Liver (tissue), 9 donors: ENCODE data around the gene PUS3. TPM values are rescaled to one million over a fixed set of nuclear protein-coding genes. Genes with fewer than 3 reads are reported as not detected.
A peak's percentile ranks its signal among the peaks of the same experiment; 100 is the strongest.

ENCODE experiments used
- DNase-seq: peaks from one replicate; pipeline ENCODE4 v3.0.0-alpha.2; 2017; ENCODE audit warnings: low spot score
- H3K27ac ChIP-seq, 2 donors: one replicate each; pipeline ENCODE4 v1.7.0; 2013; ENCODE audit warnings: inconsistent platforms in 2 of 2, low read length in 2 of 2, control low read depth in 1 of 2, low read depth in 1 of 2, mild to moderate bottlenecking in 1 of 2
- H3K27me3 ChIP-seq, 4 donors: one replicate each; pipeline versions ENCODE4 v1.6.1 to v1.7.0; 2013; ENCODE audit warnings: low read length in 3 of 4, inconsistent platforms in 1 of 4, mild to moderate bottlenecking in 1 of 4, moderate library complexity in 1 of 4; ENCODE audit not compliant: control insufficient read depth in 4 of 4, insufficient read depth in 4 of 4
- H3K36me3 ChIP-seq, 4 donors: one replicate each; pipeline versions ENCODE4 v1.6.1 to v1.7.0; 2013; ENCODE audit warnings: low read length in 3 of 4, mild to moderate bottlenecking in 3 of 4, low read depth in 1 of 4, moderate library complexity in 1 of 4; ENCODE audit not compliant: control insufficient read depth in 4 of 4, insufficient read depth in 3 of 4
- H3K4me1 ChIP-seq, 4 donors: one replicate each; pipeline versions ENCODE4 v1.6.1 to v1.7.0; 2013; ENCODE audit warnings: low read length in 3 of 4, mild to moderate bottlenecking in 3 of 4, moderate library complexity in 1 of 4; ENCODE audit not compliant: control insufficient read depth in 4 of 4, insufficient read depth in 4 of 4
- H3K4me3 ChIP-seq, 3 donors: one replicate each; pipeline versions ENCODE4 v1.6.1 to v1.7.0; 2013; ENCODE audit warnings: low read length in 3 of 3, control low read depth in 1 of 3, low read depth in 1 of 3, mild to moderate bottlenecking in 1 of 3
- H3K9ac ChIP-seq, 2 donors: one replicate each; pipeline ENCODE4 v1.7.0; 2013; ENCODE audit warnings: low read length in 2 of 2, mild to moderate bottlenecking in 2 of 2, moderate library complexity in 2 of 2, control low read depth in 1 of 2, low read depth in 1 of 2
- H3K9me3 ChIP-seq, 4 donors: one replicate each; pipeline versions ENCODE4 v1.6.1 to v1.7.0; 2013; ENCODE audit warnings: low read length in 3 of 4; ENCODE audit not compliant: control insufficient read depth in 4 of 4
- EGR1 ChIP-seq, 2 donors: IDR thresholded peaks; 2 replicates each; pipeline ENCODE4 v1.6.1; 2016 to 2018; ENCODE audit warnings: antibody characterized with exemption in 2 of 2, low read depth in 2 of 2
- FOXA1 ChIP-seq: IDR thresholded peaks from 2 replicates; pipeline ENCODE4 v1.6.1; 2016; ENCODE audit warnings: antibody characterized with exemption
- GABPA ChIP-seq, 2 donors: IDR thresholded peaks in 1 of 2; conservative IDR thresholded peaks in 1 of 2; 2 replicates each; pipeline ENCODE4 v1.6.1; 2016; ENCODE audit warnings: antibody characterized with exemption in 2 of 2, mild to moderate bottlenecking in 1 of 2, moderate library complexity in 1 of 2
- HNF4A ChIP-seq, 2 donors: conservative IDR thresholded peaks; 2 replicates each; pipeline ENCODE4 v1.6.1; 2016; ENCODE audit warnings: antibody characterized with exemption in 2 of 2, mild to moderate bottlenecking in 2 of 2
- HNF4G ChIP-seq: IDR thresholded peaks from 2 replicates; pipeline ENCODE4 v1.6.1; 2016; ENCODE audit warnings: antibody characterized with exemption
- RAD21 ChIP-seq, 2 donors: IDR thresholded peaks; 2 replicates each; pipeline ENCODE4 v1.6.1; 2016; ENCODE audit warnings: antibody characterized with exemption in 2 of 2, mild to moderate bottlenecking in 2 of 2
- SP1 ChIP-seq: IDR thresholded peaks from 2 replicates; pipeline ENCODE4 v1.6.1; 2018; ENCODE audit warnings: antibody characterized with exemption, mild to moderate bottlenecking
- YY1 ChIP-seq: IDR thresholded peaks from 2 replicates; pipeline ENCODE4 v1.6.1; 2016; ENCODE audit warnings: antibody characterized with exemption, mild to moderate bottlenecking
- WGBS: extraction: QIAGEN DNeasy Blood & Tissue Kit; methylation state at CpG from one replicate; pipeline ENCODE4 v1.1.7; 2013; 5-methylcytosine and 5-hydroxymethylcytosine counted together
- polyA plus RNA-seq, 2 donors: library from polyadenylated mRNA; stranded (reverse) in 1 of 2; unstranded in 1 of 2; fragments of 200-250 nt in 1 of 2; fragments of >200 nt in 1 of 2; fragmentation: Nextera tagmentation in 1 of 2; extraction: Ambion mirVana in 1 of 2; gene quantifications; one replicate each; pipeline versions ENCODE4 v1.2.1 to v1.2.3, GENCODE V29; 2013 to 2015
- total RNA-seq, 2 donors: library from RNA; depleted of rRNA; stranded (reverse); fragments of >200 nt; gene quantifications; one replicate each; pipeline ENCODE4 v1.2.3, GENCODE V29; 2014
- TF ChIP-seq, protein P1 (sequence below): IDR thresholded peaks from 2 replicates; pipeline ENCODE4 v1.6.1; 2016; ENCODE audit warnings: antibody characterized with exemption
- TF ChIP-seq, protein P2 (sequence below): fragments of 150-350 bp; IDR thresholded peaks from 2 replicates; pipeline ENCODE4 v1.5.1; 2017; ENCODE audit warnings: improper control_type of control experiment, low read depth, low read length; ENCODE audit not compliant: missing input control
- TF ChIP-seq, protein P3 (sequence below): IDR thresholded peaks from 2 replicates; pipeline ENCODE4 v1.6.1; 2016; ENCODE audit warnings: antibody characterized with exemption
- donor health status: healthy.
- donor health status: healthy.
- donor health status: healthy.
- donor health status: healthy.
- donor health status: healthy.

PUS3 gene
- total and polyA plus RNA-seq, 4 donors, result 15.5 to 22.2 (median 17.1) TPM

DNA sequence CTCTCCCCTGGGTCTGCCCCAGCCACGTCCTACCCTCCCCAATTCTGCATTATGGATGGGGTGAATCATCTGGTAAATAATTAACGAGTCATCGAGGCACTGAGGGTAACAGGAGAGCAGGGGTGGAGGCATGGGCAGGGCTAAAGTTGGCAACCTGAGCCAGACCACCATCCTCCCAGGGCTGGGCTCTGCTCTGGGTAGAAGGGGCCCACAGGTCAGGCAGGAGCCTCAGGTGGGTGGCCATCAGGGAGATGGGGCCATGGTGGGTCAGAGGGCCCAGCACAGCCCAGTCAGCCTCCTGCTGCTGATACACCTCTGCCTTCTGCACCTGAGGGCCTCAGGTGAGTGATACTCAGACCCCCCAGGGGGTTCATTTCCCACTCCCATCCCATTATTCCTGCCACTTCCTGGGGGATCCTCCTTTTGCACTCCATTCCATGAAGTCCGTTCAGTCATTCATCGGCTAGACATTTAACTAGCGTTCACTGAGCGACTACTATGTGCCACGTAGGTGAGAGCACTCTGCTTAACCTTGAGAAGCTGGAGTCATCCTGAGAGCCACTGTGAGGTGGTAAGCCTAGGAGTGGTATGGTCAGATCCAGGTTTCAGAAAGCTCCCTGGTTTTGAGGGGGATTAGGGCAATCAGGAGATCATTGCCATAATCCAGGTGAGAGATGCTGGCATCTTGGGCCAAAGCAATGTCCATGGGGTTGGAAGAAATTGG, 43.0 kb upstream of the PUS3 start, which contains the start of gene VSIG10L2:
Gene VSIG10L2 (plus strand): TSS at position 248 of the 724 bp plus-strand sequence. CDS start 12 bp downstream, at position 260.
- TF ChIP-seq, protein P1, sequence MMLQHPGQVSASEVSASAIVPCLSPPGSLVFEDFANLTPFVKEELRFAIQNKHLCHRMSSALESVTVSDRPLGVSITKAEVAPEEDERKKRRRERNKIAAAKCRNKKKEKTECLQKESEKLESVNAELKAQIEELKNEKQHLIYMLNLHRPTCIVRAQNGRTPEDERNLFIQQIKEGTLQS, result no peak
- TF ChIP-seq HNF4G (no peak), EGR1 (IDR thresholded peaks at IDR 0.05; ENCODE audit: low read depth in 2 of 2) (no peak), SP1 (no peak), GABPA (IDR thresholded peaks at IDR 0.05 in 1 of 2, conservative IDR thresholded peaks at IDR 0.05 in 1 of 2) (no peak), YY1 (no peak), FOXA1 (no peak), HNF4A (conservative IDR thresholded peaks at IDR 0.05) (no peak)
- TF ChIP-seq, protein P2, sequence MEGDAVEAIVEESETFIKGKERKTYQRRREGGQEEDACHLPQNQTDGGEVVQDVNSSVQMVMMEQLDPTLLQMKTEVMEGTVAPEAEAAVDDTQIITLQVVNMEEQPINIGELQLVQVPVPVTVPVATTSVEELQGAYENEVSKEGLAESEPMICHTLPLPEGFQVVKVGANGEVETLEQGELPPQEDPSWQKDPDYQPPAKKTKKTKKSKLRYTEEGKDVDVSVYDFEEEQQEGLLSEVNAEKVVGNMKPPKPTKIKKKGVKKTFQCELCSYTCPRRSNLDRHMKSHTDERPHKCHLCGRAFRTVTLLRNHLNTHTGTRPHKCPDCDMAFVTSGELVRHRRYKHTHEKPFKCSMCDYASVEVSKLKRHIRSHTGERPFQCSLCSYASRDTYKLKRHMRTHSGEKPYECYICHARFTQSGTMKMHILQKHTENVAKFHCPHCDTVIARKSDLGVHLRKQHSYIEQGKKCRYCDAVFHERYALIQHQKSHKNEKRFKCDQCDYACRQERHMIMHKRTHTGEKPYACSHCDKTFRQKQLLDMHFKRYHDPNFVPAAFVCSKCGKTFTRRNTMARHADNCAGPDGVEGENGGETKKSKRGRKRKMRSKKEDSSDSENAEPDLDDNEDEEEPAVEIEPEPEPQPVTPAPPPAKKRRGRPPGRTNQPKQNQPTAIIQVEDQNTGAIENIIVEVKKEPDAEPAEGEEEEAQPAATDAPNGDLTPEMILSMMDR, result no peak
- TF ChIP-seq, protein P3, sequence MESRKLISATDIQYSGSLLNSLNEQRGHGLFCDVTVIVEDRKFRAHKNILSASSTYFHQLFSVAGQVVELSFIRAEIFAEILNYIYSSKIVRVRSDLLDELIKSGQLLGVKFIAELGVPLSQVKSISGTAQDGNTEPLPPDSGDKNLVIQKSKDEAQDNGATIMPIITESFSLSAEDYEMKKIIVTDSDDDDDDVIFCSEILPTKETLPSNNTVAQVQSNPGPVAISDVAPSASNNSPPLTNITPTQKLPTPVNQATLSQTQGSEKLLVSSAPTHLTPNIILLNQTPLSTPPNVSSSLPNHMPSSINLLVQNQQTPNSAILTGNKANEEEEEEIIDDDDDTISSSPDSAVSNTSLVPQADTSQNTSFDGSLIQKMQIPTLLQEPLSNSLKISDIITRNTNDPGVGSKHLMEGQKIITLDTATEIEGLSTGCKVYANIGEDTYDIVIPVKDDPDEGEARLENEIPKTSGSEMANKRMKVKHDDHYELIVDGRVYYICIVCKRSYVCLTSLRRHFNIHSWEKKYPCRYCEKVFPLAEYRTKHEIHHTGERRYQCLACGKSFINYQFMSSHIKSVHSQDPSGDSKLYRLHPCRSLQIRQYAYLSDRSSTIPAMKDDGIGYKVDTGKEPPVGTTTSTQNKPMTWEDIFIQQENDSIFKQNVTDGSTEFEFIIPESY, result no peak
- no peak within 1 kb of the TSS for H3K27ac ChIP-seq
- no peak within 1 kb of the TSS for H3K4me3 ChIP-seq
- no peaks in the 10 kb centered on the region for H3K36me3 ChIP-seq
- 85% methylated on average over 8 of the region's 8 CpGs for WGBS
- H3K9ac ChIP-seq, result no peak within 1 kb of the TSS
- peak; percentile 16 for DNase-seq
- peaks cover 0 to 5% (median 1%) of the 10 kb centered on the region in 4 donors for H3K4me1 ChIP-seq
- H3K27me3 ChIP-seq, result no peaks in the 10 kb centered on the region
- no peaks in the 10 kb centered on the region for H3K9me3 ChIP-seq

DNA sequence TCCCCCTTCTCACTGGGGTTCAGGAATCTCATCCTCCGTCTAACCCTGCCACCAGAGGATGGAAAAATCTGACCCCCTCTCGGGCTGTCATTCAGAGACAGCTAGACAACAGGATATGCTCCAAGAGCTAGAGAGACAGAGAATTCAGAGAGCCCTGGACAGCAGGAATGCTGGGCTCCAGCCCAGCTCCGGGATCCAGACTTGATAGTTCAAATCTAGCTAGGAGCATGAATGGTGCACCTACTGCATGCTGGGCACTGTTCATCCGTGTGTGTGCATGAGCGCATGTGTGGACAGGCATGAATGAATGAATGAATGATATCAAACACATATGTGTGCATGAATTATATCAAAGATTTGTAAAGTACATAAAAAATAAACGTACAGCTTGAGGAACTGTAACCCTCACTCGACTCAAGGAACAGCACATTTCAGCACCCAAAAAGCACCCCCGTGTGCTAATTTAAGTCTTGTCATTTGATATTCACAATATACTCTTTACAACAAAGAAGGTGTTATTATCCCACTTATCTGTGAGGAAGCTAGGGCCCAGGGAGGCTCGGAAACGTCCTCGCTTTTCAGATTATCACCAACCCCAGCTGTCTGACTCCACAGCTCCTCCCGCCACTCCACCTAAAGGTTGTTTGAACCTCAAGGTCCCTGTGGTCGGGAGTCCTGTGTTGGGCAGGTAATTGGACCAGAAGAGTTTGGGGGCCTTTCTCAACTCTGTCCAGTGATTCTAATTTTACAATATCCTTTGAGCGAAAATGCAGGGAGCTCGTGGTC, 42.2 kb upstream of the PUS3 start:
- no peak overlapping the region for H3K4me3 ChIP-seq
- H3K27me3 ChIP-seq, result no peaks in the 10 kb centered on the region
- H3K27ac ChIP-seq, result no peak overlapping the region
- H3K9me3 ChIP-seq, result no peaks in the 10 kb centered on the region
- no peak for TF ChIP-seq RAD21 (IDR thresholded peaks at IDR 0.05)
- 77% methylated on average over 15 of the region's 15 CpGs for WGBS
- H3K9ac ChIP-seq, result no peak overlapping the region
- DNase-seq, result peak; percentile 27
- no peaks in the 10 kb centered on the region for H3K36me3 ChIP-seq
- H3K4me1 ChIP-seq, result peaks cover 0 to 5% (median 1%) of the 10 kb centered on the region in 4 donors
